Keratinocyte (primary cell): Measurements from ENCODE around the gene SLC7A6. TPM values are rescaled to one million over a fixed set of nuclear protein-coding genes. Genes with fewer than 3 reads are reported as not detected.

Experiments used
- DNase-seq: peaks from one replicate; pipeline ENCODE4 v3.0.0-alpha.2; 2011; ENCODE audit warnings: low read depth, missing footprints, low spot score
- FAIRE-seq: peaks from 2 replicates; lab custom pipeline; 2011; peaks lifted over from hg19 to GRCh38; lab: Jason Lieb, UNC
- H2AFZ ChIP-seq: 2 replicates; pipeline ENCODE4 v1.6.0; 2012; ENCODE audit warnings: low read length, control low read depth, inconsistent platforms; ENCODE audit not compliant: control insufficient read depth
- H3K27ac ChIP-seq: 2 replicates; pipeline ENCODE4 v1.5.1; 2011; ENCODE audit warnings: low read length; ENCODE audit not compliant: control insufficient read depth, insufficient read depth
- H3K27me3 ChIP-seq: 3 replicates; pipeline ENCODE4 v1.6.0; 2011; ENCODE audit warnings: low read length; ENCODE audit not compliant: control insufficient read depth, insufficient read depth; ENCODE audit errors: extremely low read depth
- H3K36me3 ChIP-seq, 2 experiments: 2 replicates in 1 of 2; 3 replicates in 1 of 2; pipeline ENCODE4 v1.5.1; 2011; ENCODE audit warnings: low read length in 2 of 2, mild to moderate bottlenecking in 1 of 2; ENCODE audit not compliant: control insufficient read depth in 2 of 2, insufficient read depth in 2 of 2; ENCODE audit errors: extremely low read depth in 1 of 2
- H3K4me1 ChIP-seq: 3 replicates; pipeline ENCODE4 v1.5.1; 2011; ENCODE audit warnings: low read length; ENCODE audit not compliant: control insufficient read depth, insufficient read depth; ENCODE audit errors: extremely low read depth
- H3K4me2 ChIP-seq: 3 replicates; pipeline ENCODE4 v1.6.0; 2011; ENCODE audit warnings: low read depth, low read length; ENCODE audit not compliant: control insufficient read depth, insufficient read depth; ENCODE audit errors: extremely low read depth
- H3K4me3 ChIP-seq, 3 experiments: fragments of 200-600 bp in 1 of 3; sonication (generic) in 1 of 3; 2 replicates in 2 of 3; 3 replicates in 1 of 3; pipeline ENCODE4 v1.5.1; 2011 to 2016; ENCODE audit warnings: low read length in 3 of 3, mild to moderate bottlenecking in 3 of 3, control low read depth in 2 of 3, inconsistent platforms in 1 of 3, low read depth in 1 of 3, mixed read lengths in 1 of 3, mixed run types in 1 of 3, moderate library complexity in 1 of 3; ENCODE audit not compliant: control insufficient read depth in 2 of 3, insufficient read depth in 2 of 3; ENCODE audit errors: extremely low read depth in 1 of 3
- H3K79me2 ChIP-seq: 2 replicates; pipeline ENCODE4 v1.6.0; 2012; ENCODE audit warnings: low read length; ENCODE audit not compliant: control insufficient read depth, insufficient read depth
- H3K9ac ChIP-seq: 3 replicates; pipeline ENCODE4 v1.6.0; 2011; ENCODE audit warnings: low read length; ENCODE audit not compliant: control insufficient read depth, insufficient read depth; ENCODE audit errors: extremely low read depth
- H3K9me1 ChIP-seq: 3 replicates; pipeline ENCODE4 v1.6.0; 2011; ENCODE audit warnings: low read length; ENCODE audit not compliant: control insufficient read depth, insufficient read depth; ENCODE audit errors: extremely low read depth
- H3K9me3 ChIP-seq: 2 replicates; pipeline ENCODE4 v1.5.1; 2012; ENCODE audit warnings: low read depth, low read length; ENCODE audit not compliant: control insufficient read depth
- H4K20me1 ChIP-seq: 3 replicates; pipeline ENCODE4 v1.6.0; 2011; ENCODE audit warnings: low read length; ENCODE audit not compliant: control insufficient read depth, insufficient read depth; ENCODE audit errors: extremely low read depth
- CTCF ChIP-seq, 3 experiments: IDR thresholded peaks in 1 of 3; conservative IDR thresholded peaks in 1 of 3; optimal IDR thresholded peaks in 1 of 3; 2 replicates in 2 of 3; 3 replicates in 1 of 3; pipeline versions ENCODE3 to v1.5.1; 2011; ENCODE audit warnings: low read length in 3 of 3, mild to moderate bottlenecking in 3 of 3, moderate library complexity in 2 of 3, control low read depth in 1 of 3, inconsistent platforms in 1 of 3; ENCODE audit not compliant: insufficient read depth in 2 of 3; ENCODE audit errors: extremely low read depth in 1 of 3
- EZH2 ChIP-seq: IDR thresholded peaks from one replicate; pipeline ENCODE4 v1.6.1; 2012; ENCODE audit warnings: inconsistent platforms, mild to moderate bottlenecking, low read length, moderate library complexity
- dilution Hi-C: fragments of 300-500 bp; cut with MboI; formaldehyde crosslinking; loops from one replicate; pipeline ENCODE4 v1.7.0; 2020; ENCODE audit warnings: low sequenced_read_pairs; ENCODE audit not compliant: extremely low pct_ligation_motif_present
- polyA plus RNA-seq, 5 experiments: library from polyadenylated mRNA; depleted of rRNA in 3 of 5; stranded (reverse) in 3 of 5; stranded (forward) in 1 of 5; unstranded in 1 of 5; fragments of >200 nt; gene quantifications; 1 replicate in 1 of 5; 2 replicates in 3 of 5; 3 replicates in 1 of 5; pipeline versions ENCODE4 v1.2.1 to v1.2.3, GENCODE V29; 2011 to 2012; ENCODE audit warnings: missing spikeins in 2 of 5, low read depth in 1 of 5, low replicate concordance in 1 of 5

The SLC7A6 gene
- polyA plus RNA-seq, 1 donor (not counting 4 experiments of a cell fraction or from before 2014, with no cell fraction given): 43.4 TPM

DNA sequence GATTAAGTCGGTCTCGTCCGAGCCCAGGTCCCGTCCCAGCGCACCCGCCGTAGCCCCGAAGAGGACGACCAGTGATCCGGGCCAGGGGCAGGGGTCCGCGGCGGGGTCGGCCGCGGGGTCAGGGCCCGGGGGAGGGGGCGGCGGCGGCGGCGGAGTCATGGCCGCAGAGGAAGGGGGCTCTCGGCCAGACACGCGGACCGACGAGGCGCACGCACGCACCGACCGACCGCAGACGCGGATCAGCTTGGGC lies 28.5 kb upstream of the SLC7A6 start, which contains the start of gene ESRP2:
Gene ESRP2 (minus strand): TSS at position 241 of the 250 bp plus-strand sequence. CDS start 82 bp downstream, at position 159.
- DNase-seq (no peak), FAIRE-seq (no peak)
- dilution Hi-C loops: no loop called here
- peaks cover 3% of the 10 kb centered on the region for H3K9me1 ChIP-seq
- no peak for TF ChIP-seq CTCF (optimal IDR thresholded peaks at IDR 0.05 in 1 of 3, IDR thresholded peaks at IDR 0.05 in 1 of 3, conservative IDR thresholded peaks at IDR 0.05 in 1 of 3; ENCODE audit: extremely low read depth in 1 of 3, insufficient read depth in 2 of 3, low read length in 3 of 3)
- no peaks in the 10 kb centered on the region for H3K27me3 ChIP-seq
- H3K27ac ChIP-seq: peak within 1 kb of the TSS; percentile 93
- no peaks in the 10 kb centered on the region for H3K9me3 ChIP-seq
- H3K79me2 ChIP-seq: peaks cover 35% of the 10 kb centered on the region
- H2AFZ ChIP-seq: peak within 1 kb of the TSS; percentile 49
- H4K20me1 ChIP-seq: peaks cover 18% of the 10 kb centered on the region
- peak within 1 kb of the TSS; percentile 100 for H3K4me2 ChIP-seq
- peak within 1 kb of the TSS; percentile 89 for H3K9ac ChIP-seq
- H3K4me1 ChIP-seq: peaks cover 29% of the 10 kb centered on the region
- peak within 1 kb of the TSS; percentile 64 to 85 (median 83) for H3K4me3 ChIP-seq
- peaks cover 20 to 37% of the 10 kb centered on the region in 2 experiments for H3K36me3 ChIP-seq

DNA sequence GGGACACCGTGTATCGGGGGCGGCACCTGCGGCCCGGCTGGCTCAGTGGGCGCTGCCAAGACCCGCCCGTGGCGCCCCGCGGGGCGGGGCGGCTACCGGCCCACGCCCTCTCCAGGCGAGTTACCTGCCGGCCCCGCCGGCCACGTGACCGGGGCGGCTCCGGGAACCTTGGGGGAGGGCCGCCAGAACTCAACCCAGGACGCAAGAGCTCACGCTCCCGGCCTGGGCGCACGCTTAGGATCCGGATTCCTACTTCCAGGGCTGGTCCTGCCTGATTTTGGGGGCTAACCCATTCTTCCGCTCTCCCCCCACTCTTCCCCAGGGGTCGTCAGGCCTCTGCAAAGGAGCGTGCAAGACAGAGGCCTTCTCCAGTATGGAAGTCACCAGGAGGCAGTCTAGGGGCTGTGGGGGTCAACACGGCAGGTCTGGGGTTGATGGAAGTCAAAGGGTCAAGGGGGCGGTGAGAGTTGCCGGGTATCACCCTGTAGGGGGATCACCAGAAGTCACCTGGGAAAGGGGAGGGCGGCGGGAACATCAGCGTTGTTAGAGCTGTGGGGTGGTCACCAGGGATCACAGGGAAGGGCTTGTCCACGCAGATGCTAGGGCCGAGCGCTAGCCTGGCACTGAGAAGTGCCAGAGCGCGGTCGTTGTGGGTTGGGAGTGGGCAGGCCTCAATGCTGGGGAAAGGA lies 28.0 kb upstream of the SLC7A6 start:
- peaks cover 29% of the 10 kb centered on the region for H3K4me1 ChIP-seq
- H3K4me2 ChIP-seq: peak overlapping the region; percentile 100
- peaks cover 35% of the 10 kb centered on the region for H3K79me2 ChIP-seq
- H3K9ac ChIP-seq: peak overlapping the region; percentile 89
- FAIRE-seq: peak; percentile 26
- H3K36me3 ChIP-seq: peaks cover 16 to 32% of the 10 kb centered on the region in 2 experiments
- H3K27ac ChIP-seq: peak overlapping the region; percentile 93
- H2AFZ ChIP-seq: peak overlapping the region; percentile 36
- no peaks in the 10 kb centered on the region for H3K27me3 ChIP-seq
- no peak for TF ChIP-seq CTCF (optimal IDR thresholded peaks at IDR 0.05 in 1 of 3, IDR thresholded peaks at IDR 0.05 in 1 of 3, conservative IDR thresholded peaks at IDR 0.05 in 1 of 3; ENCODE audit: extremely low read depth in 1 of 3, insufficient read depth in 2 of 3, low read length in 3 of 3)
- TF ChIP-seq EZH2: no peak
- peaks cover 18% of the 10 kb centered on the region for H4K20me1 ChIP-seq
- dilution Hi-C loops: no loop called here
- peaks cover 3% of the 10 kb centered on the region for H3K9me1 ChIP-seq
- no peaks in the 10 kb centered on the region for H3K9me3 ChIP-seq
- peak overlapping the region; percentile 64 to 85 (median 83) for H3K4me3 ChIP-seq
- DNase-seq: peak; percentile 69
